Measurements from ENCODE around the gene FRMD5.

DNA sequence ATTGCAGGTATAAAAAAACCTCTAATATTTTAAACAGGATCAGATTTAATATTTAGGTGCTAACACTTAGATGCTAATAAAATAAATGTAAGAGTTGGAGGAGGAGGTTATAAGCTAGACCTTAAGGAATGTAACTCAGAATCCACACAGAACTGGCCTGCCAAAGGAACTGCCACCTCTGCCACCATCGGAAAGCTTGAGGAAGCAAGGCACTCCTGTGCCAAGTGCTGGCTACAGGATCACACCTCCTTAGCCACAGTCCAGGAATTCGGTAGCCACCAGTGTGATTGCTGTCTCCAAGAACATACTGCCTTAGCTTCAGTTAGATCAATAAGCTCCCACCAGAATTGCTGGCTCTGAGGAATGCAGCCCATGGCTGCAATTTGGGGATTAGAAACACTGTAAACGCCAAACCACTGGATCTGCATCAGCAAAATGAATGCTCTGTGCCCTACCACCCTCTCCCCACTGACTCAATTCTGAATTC is 58.0 kb downstream of the FRMD5 start:
- TF ChIP-seq TAF1 (IDR thresholded peaks at IDR 0.05; ENCODE audit: borderline replicate concordance, insufficient read depth, low read length): no peak
- no peak for TF ChIP-seq SIN3A (IDR thresholded peaks at IDR 0.05; ENCODE audit: borderline replicate concordance, insufficient read depth, low read length)
- TF ChIP-seq, protein P1, sequence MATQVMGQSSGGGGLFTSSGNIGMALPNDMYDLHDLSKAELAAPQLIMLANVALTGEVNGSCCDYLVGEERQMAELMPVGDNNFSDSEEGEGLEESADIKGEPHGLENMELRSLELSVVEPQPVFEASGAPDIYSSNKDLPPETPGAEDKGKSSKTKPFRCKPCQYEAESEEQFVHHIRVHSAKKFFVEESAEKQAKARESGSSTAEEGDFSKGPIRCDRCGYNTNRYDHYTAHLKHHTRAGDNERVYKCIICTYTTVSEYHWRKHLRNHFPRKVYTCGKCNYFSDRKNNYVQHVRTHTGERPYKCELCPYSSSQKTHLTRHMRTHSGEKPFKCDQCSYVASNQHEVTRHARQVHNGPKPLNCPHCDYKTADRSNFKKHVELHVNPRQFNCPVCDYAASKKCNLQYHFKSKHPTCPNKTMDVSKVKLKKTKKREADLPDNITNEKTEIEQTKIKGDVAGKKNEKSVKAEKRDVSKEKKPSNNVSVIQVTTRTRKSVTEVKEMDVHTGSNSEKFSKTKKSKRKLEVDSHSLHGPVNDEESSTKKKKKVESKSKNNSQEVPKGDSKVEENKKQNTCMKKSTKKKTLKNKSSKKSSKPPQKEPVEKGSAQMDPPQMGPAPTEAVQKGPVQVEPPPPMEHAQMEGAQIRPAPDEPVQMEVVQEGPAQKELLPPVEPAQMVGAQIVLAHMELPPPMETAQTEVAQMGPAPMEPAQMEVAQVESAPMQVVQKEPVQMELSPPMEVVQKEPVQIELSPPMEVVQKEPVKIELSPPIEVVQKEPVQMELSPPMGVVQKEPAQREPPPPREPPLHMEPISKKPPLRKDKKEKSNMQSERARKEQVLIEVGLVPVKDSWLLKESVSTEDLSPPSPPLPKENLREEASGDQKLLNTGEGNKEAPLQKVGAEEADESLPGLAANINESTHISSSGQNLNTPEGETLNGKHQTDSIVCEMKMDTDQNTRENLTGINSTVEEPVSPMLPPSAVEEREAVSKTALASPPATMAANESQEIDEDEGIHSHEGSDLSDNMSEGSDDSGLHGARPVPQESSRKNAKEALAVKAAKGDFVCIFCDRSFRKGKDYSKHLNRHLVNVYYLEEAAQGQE (IDR thresholded peaks at IDR 0.05; ENCODE audit: insufficient read depth in 1 of 2, low read depth in 2 of 2, low read length in 2 of 2): no peak
- TF ChIP-seq POLR2AphosphoS5 (IDR thresholded peaks at IDR 0.05; ENCODE audit: low read depth, low read length): no peak
- no peak for TF ChIP-seq FOXP2 (optimal IDR thresholded peaks at IDR 0.05; ENCODE audit: borderline replicate concordance, extremely low read depth, extremely low read length, insufficient read depth)

Measured in PFSK-1 (cell line).